Smooth muscle cell (in vitro differentiated cells): ENCODE results near the gene LRIG3. TPM values are rescaled to one million over a fixed set of nuclear protein-coding genes. Genes with fewer than 3 reads are reported as not detected.

Experiments used
- DNase-seq: peaks from one replicate; lab custom pipeline; 2025; ENCODE audit not compliant: unreplicated experiment; lab: John Stamatoyannopoulos, UW
- H2AFZ ChIP-seq: fragments of 200-600 bp; sonication (generic); 2 replicates; pipeline ENCODE4 v1.6.0; 2016; ENCODE audit warnings: antibody characterized with exemption, low read depth, mild to moderate bottlenecking
- H3F3A ChIP-seq: fragments of 200-600 bp; sonication (generic); 2 replicates; pipeline ENCODE4 v1.6.0; 2017; ENCODE audit warnings: antibody characterized with exemption, low read depth
- H3K27ac ChIP-seq: fragments of 200-600 bp; sonication (generic); 2 replicates; pipeline ENCODE4 v1.5.1; 2016; ENCODE audit warnings: low read depth, mild to moderate bottlenecking
- H3K27me3 ChIP-seq: fragments of 200-600 bp; sonication (generic); 2 replicates; pipeline ENCODE4 v1.6.1; 2016; ENCODE audit warnings: low read depth, mild to moderate bottlenecking
- H3K36me3 ChIP-seq: fragments of 200-600 bp; sonication (generic); 2 replicates; pipeline ENCODE4 v1.5.1; 2016; ENCODE audit warnings: low read depth
- H3K4me1 ChIP-seq: fragments of 200-600 bp; sonication (generic); 2 replicates; pipeline ENCODE4 v1.5.1; 2016; ENCODE audit warnings: low read depth
- H3K4me2 ChIP-seq: fragments of 200-600 bp; sonication (generic); 2 replicates; pipeline ENCODE4 v1.6.0; 2016; ENCODE audit warnings: mild to moderate bottlenecking
- H3K4me3 ChIP-seq: fragments of 200-600 bp; sonication (generic); 2 replicates; pipeline ENCODE4 v1.5.1; 2016; ENCODE audit warnings: mild to moderate bottlenecking
- H3K79me2 ChIP-seq: fragments of 200-600 bp; sonication (generic); 2 replicates; pipeline ENCODE4 v1.6.0; 2016; ENCODE audit warnings: low read depth, mild to moderate bottlenecking
- H3K9ac ChIP-seq: fragments of 200-600 bp; sonication (generic); 2 replicates; pipeline ENCODE4 v1.6.0; 2016; ENCODE audit warnings: low read depth
- H3K9me3 ChIP-seq: fragments of 200-600 bp; sonication (generic); replicated peaks from 2 replicates; pipeline ENCODE4 v1.5.1; 2016; ENCODE audit warnings: low read depth
- H4K20me1 ChIP-seq: fragments of 200-600 bp; sonication (generic); 2 replicates; pipeline ENCODE4 v1.6.0; 2016; ENCODE audit warnings: low read depth
- WGBS: methylation state at CpG from one replicate; pipeline ENCODE4 v1.1.7; 2016; ENCODE audit warnings: low lambda C conversion rate; 5-methylcytosine and 5-hydroxymethylcytosine counted together
- polyA plus RNA-seq: library from polyadenylated mRNA; unstranded; fragments of >200 nt; fragmentation: Nextera tagmentation; extraction: Ambion mirVana; gene quantifications from 2 replicates; pipeline ENCODE4 v1.2.1, GENCODE V29; 2016
- total RNA-seq: library from RNA; depleted of rRNA; stranded (reverse); fragments of >200 nt; gene quantifications from 2 replicates; pipeline ENCODE4 v1.2.3, GENCODE V29; 2014
- TF ChIP-seq, protein P1 (sequence below): fragments of 200-600 bp; sonication (generic); IDR thresholded peaks from 2 replicates; pipeline ENCODE4 v1.5.1; 2017; ENCODE audit warnings: borderline replicate concordance, mild to moderate bottlenecking, antibody characterized with exemption; ENCODE audit not compliant: insufficient read depth, poor library complexity, severe bottlenecking

LRIG3 gene
- total and polyA plus RNA-seq, 2 experiments from 2014 or later = 6.7 to 22.4 TPM

DNA sequence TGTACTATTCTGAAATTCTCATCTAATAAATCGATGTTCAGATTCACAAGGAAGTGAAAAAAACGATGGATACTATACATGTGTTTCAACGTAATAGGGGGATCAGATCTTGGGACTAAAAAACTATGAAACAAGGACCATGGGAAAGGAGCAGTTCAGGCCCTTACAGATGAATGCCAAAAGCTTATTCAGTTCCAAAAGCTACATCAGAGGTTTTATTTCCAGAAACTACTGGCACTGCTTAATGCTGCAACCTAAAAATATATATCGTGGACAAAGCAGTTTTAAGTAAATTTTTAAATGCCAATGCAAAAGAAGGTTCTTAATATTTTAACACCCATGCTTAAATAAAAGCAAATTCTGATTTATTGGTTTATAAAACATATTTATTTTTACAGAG is 38.5 kb downstream of the LRIG3 start:
- no peak overlapping the region for H3K4me2 ChIP-seq
- peaks cover 3% of the 10 kb centered on the region for H3K36me3 ChIP-seq
- no peak overlapping the region for H2AFZ ChIP-seq
- H3K4me1 ChIP-seq = no peaks in the 10 kb centered on the region
- no peaks in the 10 kb centered on the region for H4K20me1 ChIP-seq
- H3K27me3 ChIP-seq = no peaks in the 10 kb centered on the region
- DNase-seq = no peak
- H3K4me3 ChIP-seq = no peak overlapping the region
- no peak overlapping the region for H3K27ac ChIP-seq
- TF ChIP-seq, protein P1, sequence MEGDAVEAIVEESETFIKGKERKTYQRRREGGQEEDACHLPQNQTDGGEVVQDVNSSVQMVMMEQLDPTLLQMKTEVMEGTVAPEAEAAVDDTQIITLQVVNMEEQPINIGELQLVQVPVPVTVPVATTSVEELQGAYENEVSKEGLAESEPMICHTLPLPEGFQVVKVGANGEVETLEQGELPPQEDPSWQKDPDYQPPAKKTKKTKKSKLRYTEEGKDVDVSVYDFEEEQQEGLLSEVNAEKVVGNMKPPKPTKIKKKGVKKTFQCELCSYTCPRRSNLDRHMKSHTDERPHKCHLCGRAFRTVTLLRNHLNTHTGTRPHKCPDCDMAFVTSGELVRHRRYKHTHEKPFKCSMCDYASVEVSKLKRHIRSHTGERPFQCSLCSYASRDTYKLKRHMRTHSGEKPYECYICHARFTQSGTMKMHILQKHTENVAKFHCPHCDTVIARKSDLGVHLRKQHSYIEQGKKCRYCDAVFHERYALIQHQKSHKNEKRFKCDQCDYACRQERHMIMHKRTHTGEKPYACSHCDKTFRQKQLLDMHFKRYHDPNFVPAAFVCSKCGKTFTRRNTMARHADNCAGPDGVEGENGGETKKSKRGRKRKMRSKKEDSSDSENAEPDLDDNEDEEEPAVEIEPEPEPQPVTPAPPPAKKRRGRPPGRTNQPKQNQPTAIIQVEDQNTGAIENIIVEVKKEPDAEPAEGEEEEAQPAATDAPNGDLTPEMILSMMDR = no peak
- no peaks in the 10 kb centered on the region for H3K9me3 ChIP-seq
- H3K79me2 ChIP-seq = no peaks in the 10 kb centered on the region
- no peak overlapping the region for H3K9ac ChIP-seq
- WGBS = 95% methylated on average over 4 of the region's 4 CpGs
- no peaks in the 10 kb centered on the region for H3F3A ChIP-seq

DNA sequence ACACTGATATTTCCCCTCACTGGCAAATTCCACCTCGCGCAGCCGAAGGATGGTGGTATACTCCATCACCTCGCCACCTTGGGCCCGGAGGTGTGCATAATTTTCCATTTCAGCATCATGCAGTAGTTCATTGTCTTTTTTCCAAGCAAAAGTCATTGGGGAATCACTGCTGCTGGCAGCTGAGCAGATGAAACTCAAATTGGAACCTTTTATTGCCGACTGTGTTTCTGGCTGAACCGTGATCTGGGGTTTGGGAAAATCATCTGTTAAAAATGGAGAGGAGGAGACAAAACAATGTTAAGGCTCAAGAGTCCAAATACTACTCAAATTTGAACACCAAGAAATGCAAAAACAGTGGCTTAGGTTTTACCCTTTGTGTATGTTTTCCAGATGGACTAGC is 39.7 kb downstream of the LRIG3 start:
- no peaks in the 10 kb centered on the region for H3K79me2 ChIP-seq
- no peaks in the 10 kb centered on the region for H3K27me3 ChIP-seq
- H3K4me1 ChIP-seq = no peaks in the 10 kb centered on the region
- H4K20me1 ChIP-seq = no peaks in the 10 kb centered on the region
- TF ChIP-seq, protein P1 = no peak
- WGBS = 98% methylated on average over 7 of the region's 7 CpGs
- H2AFZ ChIP-seq = no peak overlapping the region
- H3K4me3 ChIP-seq = no peak overlapping the region
- H3K27ac ChIP-seq = no peak overlapping the region
- no peaks in the 10 kb centered on the region for H3F3A ChIP-seq
- no peak overlapping the region for H3K9ac ChIP-seq
- no peak overlapping the region for H3K4me2 ChIP-seq
- H3K9me3 ChIP-seq = no peaks in the 10 kb centered on the region
- no peak for DNase-seq
- peaks cover 3% of the 10 kb centered on the region for H3K36me3 ChIP-seq

DNA sequence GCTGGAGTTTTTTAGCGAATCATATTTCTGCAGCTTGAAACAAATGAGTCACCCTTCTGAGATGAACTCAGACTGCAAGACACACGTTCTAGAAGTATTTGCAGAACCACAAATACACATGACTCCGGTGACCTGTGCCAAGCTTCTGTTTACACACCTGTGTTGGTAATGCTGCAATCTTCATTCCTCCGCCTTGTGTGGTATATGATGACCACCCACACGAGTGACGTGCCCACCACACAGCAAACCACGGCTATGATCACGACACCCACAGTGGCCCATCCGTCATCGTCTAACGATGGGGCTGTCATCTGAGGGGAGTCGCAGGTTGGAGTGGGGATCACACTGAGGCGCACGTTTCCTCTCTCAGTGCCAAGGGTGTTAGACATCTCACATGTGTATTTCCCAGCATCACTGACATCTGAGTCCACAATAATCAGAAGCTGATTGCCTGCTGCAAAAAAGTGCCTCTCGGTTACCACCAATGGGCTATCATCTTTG is 43.0 kb downstream of the LRIG3 start:
- H3K4me3 ChIP-seq = no peak overlapping the region
- no peaks in the 10 kb centered on the region for H3K79me2 ChIP-seq
- H4K20me1 ChIP-seq = no peaks in the 10 kb centered on the region
- 67% methylated on average over 15 of the region's 15 CpGs for WGBS
- no peaks in the 10 kb centered on the region for H3K9me3 ChIP-seq
- no peaks in the 10 kb centered on the region for H3F3A ChIP-seq
- no peak overlapping the region for H3K9ac ChIP-seq
- no peak for DNase-seq
- peaks cover 3% of the 10 kb centered on the region for H3K36me3 ChIP-seq
- no peak overlapping the region for H3K4me2 ChIP-seq
- no peaks in the 10 kb centered on the region for H3K4me1 ChIP-seq
- H3K27ac ChIP-seq = no peak overlapping the region
- TF ChIP-seq, protein P1 = no peak
- no peaks in the 10 kb centered on the region for H3K27me3 ChIP-seq
- H2AFZ ChIP-seq = no peak overlapping the region

DNA sequence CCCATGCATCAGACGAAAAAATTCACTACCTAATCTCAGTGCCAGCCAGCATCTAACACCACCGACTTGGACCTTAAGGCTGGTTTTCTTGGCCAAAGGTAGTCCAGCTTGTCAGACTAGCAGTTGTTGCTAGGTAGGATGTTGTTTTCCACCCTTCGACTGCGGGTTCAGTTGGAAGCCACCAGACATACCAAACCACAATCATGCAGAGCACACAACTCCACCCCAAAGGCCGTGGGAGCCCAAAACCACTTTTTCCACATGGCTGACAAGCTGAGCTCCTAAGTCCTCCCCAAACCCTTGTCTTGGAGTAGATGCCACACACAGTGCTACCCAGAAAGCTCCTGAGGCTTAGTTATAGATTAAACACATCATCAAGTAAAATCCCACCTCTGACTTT is 46.8 kb downstream of the LRIG3 start:
- no peaks in the 10 kb centered on the region for H4K20me1 ChIP-seq
- H3K27me3 ChIP-seq = no peaks in the 10 kb centered on the region
- H3K4me3 ChIP-seq = no peak overlapping the region
- no peaks in the 10 kb centered on the region for H3K4me1 ChIP-seq
- H2AFZ ChIP-seq = no peak overlapping the region
- no peak overlapping the region for H3K9ac ChIP-seq
- H3K4me2 ChIP-seq = no peak overlapping the region
- H3F3A ChIP-seq = no peaks in the 10 kb centered on the region
- H3K27ac ChIP-seq = no peak overlapping the region
- H3K9me3 ChIP-seq = no peaks in the 10 kb centered on the region
- TF ChIP-seq, protein P1 = no peak
- WGBS = 61% methylated on average over 5 of the region's 5 CpGs
- H3K79me2 ChIP-seq = no peaks in the 10 kb centered on the region
- no peak for DNase-seq
- H3K36me3 ChIP-seq = no peaks in the 10 kb centered on the region
